Endothelial cell (in vitro differentiated cells): ENCODE measurements around the gene CYTL1. TPM values are rescaled to one million over a fixed set of nuclear protein-coding genes. Genes with fewer than 3 reads are reported as not detected.

Experiments
- DNase-seq: peaks from one replicate; pipeline ENCODE4 v3.0.0; 2021; ENCODE audit warnings: low spot score
- H3K27ac Mint-ChIP-seq: one replicate; pipeline ENCODE4 v1.8.0; 2021; ENCODE audit warnings: mixed read lengths, inconsistent platforms; ENCODE audit not compliant: unreplicated experiment
- H3K27me3 Mint-ChIP-seq: one replicate; pipeline ENCODE4 v1.8.0; 2021; ENCODE audit warnings: mild to moderate bottlenecking, moderate library complexity, mixed read lengths, inconsistent platforms; ENCODE audit not compliant: unreplicated experiment
- H3K36me3 Mint-ChIP-seq: one replicate; pipeline ENCODE4 v1.8.0; 2021; ENCODE audit warnings: mild to moderate bottlenecking, low read depth, mixed read lengths, inconsistent platforms; ENCODE audit not compliant: unreplicated experiment
- H3K4me1 Mint-ChIP-seq: one replicate; pipeline ENCODE4 v1.8.0; 2021; ENCODE audit warnings: mild to moderate bottlenecking, mixed read lengths, inconsistent platforms; ENCODE audit not compliant: unreplicated experiment
- H3K4me3 Mint-ChIP-seq: one replicate; pipeline ENCODE4 v1.8.0; 2021; ENCODE audit warnings: mild to moderate bottlenecking, mixed read lengths, inconsistent platforms; ENCODE audit not compliant: unreplicated experiment
- H3K9me3 Mint-ChIP-seq: one replicate; pipeline ENCODE4 v1.8.0; 2021; ENCODE audit warnings: mixed read lengths, inconsistent platforms; ENCODE audit not compliant: unreplicated experiment
- total RNA-seq: library from RNA; stranded (reverse); fragmentation: NEBNext Ultra II Directional; extraction: Animal tissue kit (Norgen Biotek cat#: 25700); gene quantifications from one replicate; pipeline ENCODE4 v1.2.1, GENCODE V29; 2021; ENCODE audit not compliant: unreplicated experiment
- TF ChIP-seq, protein P1 (sequence below): fragments of 200-600 bp; sonication (generic); IDR thresholded peaks from one replicate; pipeline ENCODE4 v1.5.0; 2021; ENCODE audit warnings: antibody characterized with exemption; ENCODE audit not compliant: unreplicated experiment

Gene CYTL1
- total RNA-seq, 1 donor from 2014 or later, result not detected

DNA sequence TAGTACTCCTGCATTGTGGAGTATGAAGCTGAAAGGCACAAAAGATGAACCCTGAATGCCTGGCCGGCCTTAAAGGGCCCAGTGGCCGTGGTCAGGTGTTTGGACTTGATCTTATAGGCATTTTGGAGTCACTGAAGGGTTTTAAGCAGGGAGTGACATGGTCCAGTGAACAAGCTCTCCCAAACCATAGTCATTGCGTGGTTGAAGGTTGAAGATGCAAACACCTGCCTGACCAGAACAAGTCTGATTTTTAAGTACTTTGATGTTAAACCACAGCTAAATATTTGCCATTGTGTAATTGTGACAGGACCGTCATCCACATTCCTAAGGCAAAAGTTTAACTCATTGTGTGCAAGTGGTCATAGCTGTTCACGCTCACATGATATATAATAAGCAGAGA is 35.3 kb upstream of the CYTL1 start:
- no peak overlapping the region for H3K4me3 Mint-ChIP-seq
- no peak for DNase-seq
- peaks cover 12% of the 10 kb centered on the region for H3K27me3 Mint-ChIP-seq
- no peak overlapping the region for H3K27ac Mint-ChIP-seq
- TF ChIP-seq, protein P1, sequence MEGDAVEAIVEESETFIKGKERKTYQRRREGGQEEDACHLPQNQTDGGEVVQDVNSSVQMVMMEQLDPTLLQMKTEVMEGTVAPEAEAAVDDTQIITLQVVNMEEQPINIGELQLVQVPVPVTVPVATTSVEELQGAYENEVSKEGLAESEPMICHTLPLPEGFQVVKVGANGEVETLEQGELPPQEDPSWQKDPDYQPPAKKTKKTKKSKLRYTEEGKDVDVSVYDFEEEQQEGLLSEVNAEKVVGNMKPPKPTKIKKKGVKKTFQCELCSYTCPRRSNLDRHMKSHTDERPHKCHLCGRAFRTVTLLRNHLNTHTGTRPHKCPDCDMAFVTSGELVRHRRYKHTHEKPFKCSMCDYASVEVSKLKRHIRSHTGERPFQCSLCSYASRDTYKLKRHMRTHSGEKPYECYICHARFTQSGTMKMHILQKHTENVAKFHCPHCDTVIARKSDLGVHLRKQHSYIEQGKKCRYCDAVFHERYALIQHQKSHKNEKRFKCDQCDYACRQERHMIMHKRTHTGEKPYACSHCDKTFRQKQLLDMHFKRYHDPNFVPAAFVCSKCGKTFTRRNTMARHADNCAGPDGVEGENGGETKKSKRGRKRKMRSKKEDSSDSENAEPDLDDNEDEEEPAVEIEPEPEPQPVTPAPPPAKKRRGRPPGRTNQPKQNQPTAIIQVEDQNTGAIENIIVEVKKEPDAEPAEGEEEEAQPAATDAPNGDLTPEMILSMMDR, result no peak
- H3K4me1 Mint-ChIP-seq, result peaks cover 4% of the 10 kb centered on the region
- H3K9me3 Mint-ChIP-seq, result no peaks in the 10 kb centered on the region
- H3K36me3 Mint-ChIP-seq, result no peaks in the 10 kb centered on the region

DNA sequence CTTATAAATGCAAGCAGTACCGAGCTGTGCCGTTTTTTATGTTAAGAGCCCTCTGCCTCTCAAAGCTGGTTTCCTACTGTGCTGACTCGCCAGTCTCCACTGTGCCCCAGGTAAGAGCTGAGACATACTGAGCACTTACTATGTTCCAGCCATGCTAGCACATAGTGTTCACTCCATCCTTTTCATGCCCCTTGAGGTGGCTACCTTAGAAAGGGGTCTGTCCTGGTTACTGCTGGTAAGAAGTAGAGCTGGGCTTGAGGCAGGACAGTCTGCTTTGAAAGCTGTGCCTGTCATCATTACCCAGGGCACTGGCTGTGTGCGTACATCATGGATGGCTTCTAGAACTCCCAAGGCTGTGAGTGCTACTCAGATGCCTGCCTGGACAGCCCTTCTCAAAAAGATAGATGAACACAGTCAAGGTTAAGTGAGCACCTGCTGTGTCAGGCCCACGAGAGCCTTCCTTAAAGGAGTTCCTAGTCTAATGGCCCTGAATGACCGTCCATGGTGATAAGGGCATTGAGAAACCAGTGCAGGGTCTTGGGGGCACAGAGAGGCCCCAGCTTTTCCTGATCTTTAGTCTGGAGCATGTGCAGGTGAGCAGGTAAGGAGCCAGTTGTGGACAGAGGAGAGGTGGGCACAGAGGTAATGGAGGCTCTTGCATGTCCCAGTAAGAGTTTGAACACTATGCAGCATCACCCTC is 33.6 kb upstream of the CYTL1 start:
- TF ChIP-seq, protein P1, result no peak
- DNase-seq, result no peak
- Mint-ChIP-seq H3K27me3 (peaks cover 12% of the 10 kb centered on the region), H3K4me1 (peaks cover 4% of the 10 kb centered on the region), H3K4me3 (no peak overlapping the region), H3K9me3 (no peaks in the 10 kb centered on the region), H3K36me3 (no peaks in the 10 kb centered on the region), H3K27ac (no peak overlapping the region)

GRCh38 chr4:5052204-5052702 is 33.0 kb upstream of the CYTL1 start:
- Mint-ChIP-seq H3K36me3 (no peaks in the 10 kb centered on the region), H3K4me3 (peak overlapping the region; percentile 73), H3K9me3 (no peaks in the 10 kb centered on the region), H3K27me3 (peaks cover 14% of the 10 kb centered on the region), H3K4me1 (peaks cover 4% of the 10 kb centered on the region), H3K27ac (no peak overlapping the region)
- TF ChIP-seq, protein P1, result no peak
- no peak for DNase-seq

GRCh38 chr4:5051278-5052203 is 32.3 kb upstream of the CYTL1 start, which contains the start of gene STK32B:
STK32B (plus strand) TSS chr4:5051480.
- no peaks in the 10 kb centered on the region for H3K36me3 Mint-ChIP-seq
- TF ChIP-seq, protein P1, result no peak
- H3K27me3 Mint-ChIP-seq, result peaks cover 14% of the 10 kb centered on the region
- DNase-seq, result peak; percentile 46
- H3K27ac Mint-ChIP-seq, result no peak within 1 kb of the TSS
- peak within 1 kb of the TSS; percentile 88 for H3K4me3 Mint-ChIP-seq
- H3K9me3 Mint-ChIP-seq, result no peaks in the 10 kb centered on the region
- peaks cover 4% of the 10 kb centered on the region for H3K4me1 Mint-ChIP-seq
